HCT116 (cell line): ENCODE measurements around the gene MARCHF7. TPM values are rescaled to one million over a fixed set of nuclear protein-coding genes. Genes with fewer than 3 reads are reported as not detected.

ENCODE experiments used
- ATAC-seq: fragments of 200-7000 bp; cut with Tn5 transposase; 2 replicates; pipeline ENCODE4 v1.9.1; 2020; ENCODE audit warnings: mild to moderate bottlenecking, moderate library complexity
- BruUV-seq: library from RNA; stranded (reverse); fragments of 400-500 nt; replicated peaks from 2 replicates; lab custom pipeline; 2021; lab: Mats Ljungman, UMichigan
- CTCF ChIA-PET: fragments of 300-600 bp; sonication (Branson Sonifier 250); formaldehyde crosslinking; loops from one replicate; lab custom pipeline; 2021; ENCODE audit warnings: antibody characterized with exemption; lab: Charles Lee
- POLR2A ChIA-PET: fragments of 300-600, 350-600 bp; sonication (Branson Sonifier 250); formaldehyde crosslinking; loops from one replicate; lab custom pipeline; 2021; ENCODE audit warnings: antibody characterized with exemption; lab: Charles Lee
- RAD21 ChIA-PET, 2 experiments: fragments of 300-600 bp; sonication (Branson Sonifier 250); formaldehyde crosslinking; loops; one replicate each; lab custom pipeline; 2023; ENCODE audit warnings: low total read pairs in 2 of 2; ENCODE audit not compliant: uncharacterized antibody in 2 of 2, unreplicated experiment in 2 of 2, low non-redundant PET in 1 of 2; lab: Charles Lee
- DNase-seq: peaks from one replicate; pipeline ENCODE4 v3.0.0-alpha.2; 2010; ENCODE audit warnings: low read depth, low spot score
- H2AFZ ChIP-seq: fragments of 200-600 bp; shearing (Covaris generic), sonication (generic); 2 replicates; pipeline ENCODE4 v1.6.1; 2017; ENCODE audit warnings: low read depth, mixed run types, mixed read lengths, antibody characterized with exemption, low read length; ENCODE audit not compliant: poor library complexity, severe bottlenecking
- H3K27ac ChIP-seq: 2 replicates; pipeline ENCODE4 v1.5.1; 2012; ENCODE audit warnings: low read depth, low read length
- H3K27me3 ChIP-seq: fragments of 200-600 bp; sonication (generic); 2 replicates; pipeline ENCODE4 v1.6.1; 2016; ENCODE audit warnings: mixed run types, low read length, mixed read lengths; ENCODE audit not compliant: insufficient read depth
- H3K36me3 ChIP-seq, 2 experiments: fragments of 200-500 bp in 1 of 2; fragments of 200-600 bp in 1 of 2; sonication (Bioruptor generic) in 1 of 2; sonication (generic) in 1 of 2; 2 replicates each; pipeline versions ENCODE4 v1.5.1 to v1.6.1; 2014 to 2016; ENCODE audit warnings: low read length in 2 of 2, inconsistent platforms in 1 of 2, mixed read lengths in 1 of 2, mixed run types in 1 of 2; ENCODE audit not compliant: insufficient read depth in 2 of 2, control insufficient read depth in 1 of 2
- H3K4me1 ChIP-seq, 2 experiments: fragments of 200-600 bp in 1 of 2; sonication (generic) in 1 of 2; 2 replicates each; pipeline versions ENCODE4 v1.5.1 to v1.6.1; 2012 to 2017; ENCODE audit warnings: low read length in 2 of 2, inconsistent platforms in 1 of 2, mild to moderate bottlenecking in 1 of 2, mixed read lengths in 1 of 2, mixed run types in 1 of 2, moderate library complexity in 1 of 2; ENCODE audit not compliant: insufficient read depth in 2 of 2, control insufficient read depth in 1 of 2
- H3K4me2 ChIP-seq: fragments of 200-600 bp; sonication (generic); 2 replicates; pipeline ENCODE4 v1.6.1; 2017; ENCODE audit warnings: mixed run types, low read length, mixed read lengths
- H3K4me3 ChIP-seq, 2 experiments: fragments of 200-600 bp in 1 of 2; sonication (generic) in 1 of 2; replicated peaks in 1 of 2; 2 replicates each; pipeline ENCODE4 v1.5.1; 2011 to 2016; ENCODE audit warnings: low read length in 2 of 2, control low read depth in 1 of 2, low read depth in 1 of 2, mild to moderate bottlenecking in 1 of 2, mixed read lengths in 1 of 2, mixed run types in 1 of 2
- H3K79me2 ChIP-seq: fragments of 200-600 bp; sonication (generic); 2 replicates; pipeline ENCODE4 v1.6.1; 2017; ENCODE audit warnings: mild to moderate bottlenecking, mixed run types, low read length, moderate library complexity, mixed read lengths; ENCODE audit not compliant: insufficient read depth
- H3K9ac ChIP-seq: fragments of 200-600 bp; sonication (generic); 2 replicates; pipeline ENCODE4 v1.6.1; 2016; ENCODE audit warnings: low read length, mixed read lengths
- H3K9me2 ChIP-seq: fragments of 200-600 bp; sonication (generic), shearing (Covaris generic); 2 replicates; pipeline ENCODE4 v1.6.1; 2017; ENCODE audit warnings: mixed run types, mild to moderate bottlenecking, moderate library complexity; ENCODE audit not compliant: insufficient read depth
- H3K9me3 ChIP-seq, 2 experiments: fragments of 200-500 bp in 1 of 2; fragments of 200-600 bp in 1 of 2; sonication (Bioruptor generic) in 1 of 2; sonication (generic) in 1 of 2; 2 replicates each; pipeline ENCODE4 v1.6.1; 2014 to 2017; ENCODE audit warnings: low read length in 2 of 2, mixed read lengths in 2 of 2, inconsistent platforms in 1 of 2, low read depth in 1 of 2, mild to moderate bottlenecking in 1 of 2, mixed run types in 1 of 2, moderate library complexity in 1 of 2; ENCODE audit not compliant: control insufficient read depth in 1 of 2, insufficient read depth in 1 of 2
- H4K20me1 ChIP-seq: fragments of 200-600 bp; sonication (generic), shearing (Covaris generic); 2 replicates; pipeline ENCODE4 v1.6.1; 2017; ENCODE audit warnings: mixed run types, mild to moderate bottlenecking, moderate library complexity; ENCODE audit not compliant: insufficient read depth
- CBX3 ChIP-seq: IDR thresholded peaks from 2 replicates; pipeline ENCODE4 v1.6.1; 2012; ENCODE audit warnings: low read depth
- CEBPB ChIP-seq: IDR thresholded peaks from 2 replicates; pipeline ENCODE4 v1.6.1; 2012; ENCODE audit warnings: low read depth
- CTCF ChIP-seq, 3 experiments: fragments of 200-600 bp in 1 of 3; sonication (generic) in 1 of 3; IDR thresholded peaks in 2 of 3; conservative IDR thresholded peaks in 1 of 3; 2 replicates each; pipeline ENCODE4 v1.5.1; 2012 to 2017; ENCODE audit warnings: low read depth in 2 of 3, low read length in 2 of 3, antibody characterized with exemption in 1 of 3, borderline replicate concordance in 1 of 3, control low read depth in 1 of 3, mild to moderate bottlenecking in 1 of 3, mixed read lengths in 1 of 3, mixed run types in 1 of 3, moderate library complexity in 1 of 3; ENCODE audit not compliant: insufficient read depth in 1 of 3
- EGR1 ChIP-seq: IDR thresholded peaks from 2 replicates; pipeline ENCODE4 v1.6.1; 2012; ENCODE audit warnings: low read depth
- EZH2 ChIP-seq: fragments of 200-600 bp; sonication (generic); IDR thresholded peaks from 2 replicates; pipeline ENCODE4 v1.6.1; 2017; ENCODE audit warnings: antibody characterized with exemption, mixed run types
- EZH2phosphoT487 ChIP-seq: fragments of 200-600 bp; IDR thresholded peaks from 2 replicates; pipeline ENCODE4 v1.6.1; 2018; ENCODE audit warnings: antibody characterized with exemption, borderline replicate concordance
- RAD21 ChIP-seq: IDR thresholded peaks from 2 replicates; pipeline ENCODE4 v1.6.1; 2012; ENCODE audit warnings: low read depth, mild to moderate bottlenecking
- REST ChIP-seq: IDR thresholded peaks from 2 replicates; pipeline ENCODE4 v1.6.1; 2012; ENCODE audit warnings: low read depth
- SP1 ChIP-seq: IDR thresholded peaks from 2 replicates; pipeline ENCODE4 v1.6.1; 2012; ENCODE audit warnings: low read depth
- SRF ChIP-seq: IDR thresholded peaks from 2 replicates; pipeline ENCODE4 v1.6.1; 2012; ENCODE audit warnings: low read depth
- TCF7L2 ChIP-seq: IDR thresholded peaks from 2 replicates; pipeline ENCODE4 v1.7.0; 2011; ENCODE audit warnings: borderline replicate concordance, inconsistent platforms; ENCODE audit not compliant: insufficient read depth, insufficient read length; ENCODE audit errors: extremely low read depth
- YY1 ChIP-seq: IDR thresholded peaks from 2 replicates; pipeline ENCODE4 v1.6.1; 2011; ENCODE audit warnings: low read length, low read depth, moderate library complexity, mild to moderate bottlenecking; ENCODE audit not compliant: insufficient replicate concordance; ENCODE audit errors: extremely low read depth
- ZFX ChIP-seq: fragments of 450-650 bp; IDR thresholded peaks from 2 replicates; pipeline ENCODE4 v1.6.1; 2017
- intact Hi-C: fragments of 100-400 bp; cut with micrococcal nuclease; formaldehyde crosslinking; loops from 2 replicates; pipeline ENCODE4 v1.10.0; 2022
- total RNA-seq: library from RNA; stranded (reverse); gene quantifications from one replicate; pipeline ENCODE4 v1.2.1, GENCODE V29; 2021; ENCODE audit not compliant: unreplicated experiment
- TF ChIP-seq, protein P1 (sequence below): IDR thresholded peaks from 2 replicates; pipeline ENCODE4 v1.6.1; 2012
- TF ChIP-seq, protein P2 (sequence below): IDR thresholded peaks from 2 replicates; pipeline ENCODE4 v1.6.1; 2012

Gene MARCHF7
- total RNA-seq, 1 experiment from 2014 or later: 65.9 TPM

DNA sequence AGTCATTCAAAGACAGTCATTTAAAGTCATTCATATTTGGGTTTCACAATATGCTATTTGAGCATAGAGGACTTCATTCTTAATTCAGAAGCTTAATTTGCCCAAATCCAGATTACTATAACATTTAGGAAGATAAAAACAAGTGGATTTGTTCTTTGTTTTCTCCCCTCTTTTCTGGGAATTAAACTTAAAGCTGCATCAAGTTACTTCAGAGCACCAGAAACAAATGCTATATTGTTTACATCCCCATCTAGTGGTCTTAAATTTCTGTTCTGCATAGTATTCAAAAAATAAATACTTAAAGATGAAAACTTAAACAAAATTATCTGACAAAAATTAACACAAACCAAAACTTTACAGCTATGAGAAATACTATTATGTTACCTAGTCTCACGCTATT lies 34.7 kb upstream of the MARCHF7 start:
- Histone ChIP-seq H3K4me3 (no peak overlapping the region), H3K9me3 (no peaks in the 10 kb centered on the region), H3K36me3 (no peaks in the 10 kb centered on the region), H3K27me3 (no peaks in the 10 kb centered on the region), H4K20me1 (no peaks in the 10 kb centered on the region), H3K9ac (no peak overlapping the region), H3K4me2 (no peak overlapping the region), H3K27ac (no peak overlapping the region), H3K4me1 (no peaks in the 10 kb centered on the region), H3K9me2 (no peaks in the 10 kb centered on the region), H3K79me2 (no peaks in the 10 kb centered on the region), H2AFZ (no peak overlapping the region)
- no TSS peak for BruUV-seq
- ChIA-PET RAD21 (no interaction called here), POLR2A (interaction anchor here (0.6 kb wide), 1 partner anchor 34 kb away, joined by 3 read pairs; the partner anchor contains the start of gene MARCHF7), CTCF (interaction anchor here (1.0 kb wide), 1 partner anchor 120 kb away, joined by 4 read pairs; no protein-coding TSS in a partner anchor)
- intact Hi-C loops: no loop called here
- no peak for ATAC-seq
- no peak for DNase-seq
- TF ChIP-seq ZFX: no peak
- TF ChIP-seq CTCF (IDR thresholded peaks at IDR 0.05 in 2 of 3, conservative IDR thresholded peaks at IDR 0.05 in 1 of 3; ENCODE audit: borderline replicate concordance in 1 of 3, insufficient read depth in 1 of 3, low read depth in 2 of 3, low read length in 2 of 3): peak; percentile 10 to 43 (median 22); a peak in 2 of 6 replicates
- TF ChIP-seq TCF7L2: no peak
- TF ChIP-seq YY1: no peak
- TF ChIP-seq, protein P1, sequence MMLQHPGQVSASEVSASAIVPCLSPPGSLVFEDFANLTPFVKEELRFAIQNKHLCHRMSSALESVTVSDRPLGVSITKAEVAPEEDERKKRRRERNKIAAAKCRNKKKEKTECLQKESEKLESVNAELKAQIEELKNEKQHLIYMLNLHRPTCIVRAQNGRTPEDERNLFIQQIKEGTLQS: no peak
- no peak for TF ChIP-seq REST
- no peak for TF ChIP-seq SRF
- TF ChIP-seq CEBPB: no peak
- no peak for TF ChIP-seq CBX3
- no peak for TF ChIP-seq EGR1
- no peak for TF ChIP-seq SP1
- no peak for TF ChIP-seq EZH2
- TF ChIP-seq, protein P2, sequence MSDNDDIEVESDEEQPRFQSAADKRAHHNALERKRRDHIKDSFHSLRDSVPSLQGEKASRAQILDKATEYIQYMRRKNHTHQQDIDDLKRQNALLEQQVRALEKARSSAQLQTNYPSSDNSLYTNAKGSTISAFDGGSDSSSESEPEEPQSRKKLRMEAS: no peak
- TF ChIP-seq RAD21: peak; percentile 56
- TF ChIP-seq EZH2phosphoT487: no peak
